ENCODE results near the gene BBC3. TPM values are rescaled to one million over a fixed set of nuclear protein-coding genes. Genes with fewer than 3 reads are reported as not detected.

BBC3 gene
- total RNA-seq, 1 donor from 2014 or later, result 2.8 TPM

DNA sequence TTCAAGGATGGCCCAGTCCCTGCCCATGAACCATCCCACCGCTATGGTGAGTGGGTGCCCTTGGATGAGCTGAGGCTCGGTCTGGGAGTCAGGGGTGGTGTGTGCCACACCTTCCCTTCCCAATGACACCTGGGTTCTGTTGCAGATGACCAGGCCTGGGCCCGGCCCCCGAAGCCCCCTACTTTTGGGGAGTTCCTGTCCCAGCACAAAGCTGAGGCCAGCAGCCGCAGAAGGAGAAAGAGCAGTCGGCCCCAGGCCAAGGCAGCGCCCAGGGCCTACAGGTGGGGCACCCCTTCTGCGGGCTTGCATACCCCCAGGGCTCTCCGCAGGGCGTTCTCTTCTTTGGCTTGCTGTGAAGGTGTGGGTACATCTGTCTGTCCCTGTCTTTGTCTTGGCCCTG is 39.4 kb upstream of the BBC3 start:
- no peak overlapping the region for H3K27ac Mint-ChIP-seq
- Histone ChIP-seq H3K4me2 (no peak overlapping the region), H3K4me1 (peaks cover 12% of the 10 kb centered on the region), H3F3A (ENCODE audit: low read depth) (peaks cover 36% of the 10 kb centered on the region), H3K9me3 (ENCODE audit: low read depth) (no peaks in the 10 kb centered on the region), H3K9ac (no peak overlapping the region), H3K36me3 (no peaks in the 10 kb centered on the region), H3K4me3 (no peak overlapping the region), H3K27me3 (peaks cover 5% of the 10 kb centered on the region), H3K27ac (no peak overlapping the region), H3K79me2 (ENCODE audit: low read depth) (no peaks in the 10 kb centered on the region), H2AFZ (replicated peaks) (no peak overlapping the region), H4K20me1 (ENCODE audit: low read depth) (peaks cover 18% of the 10 kb centered on the region)
- peaks cover under 1% of the 10 kb centered on the region for H3K9me3 Mint-ChIP-seq
- H3K4me3 Mint-ChIP-seq, result no peak overlapping the region
- H3K4me1 Mint-ChIP-seq, result peaks cover 15% of the 10 kb centered on the region
- peaks cover 4% of the 10 kb centered on the region for H3K27me3 Mint-ChIP-seq (ENCODE audit: insufficient read depth, low read depth)
- no peak for TF ChIP-seq EZH2phosphoT487 (IDR thresholded peaks at IDR 0.05)
- TF ChIP-seq, protein P1, sequence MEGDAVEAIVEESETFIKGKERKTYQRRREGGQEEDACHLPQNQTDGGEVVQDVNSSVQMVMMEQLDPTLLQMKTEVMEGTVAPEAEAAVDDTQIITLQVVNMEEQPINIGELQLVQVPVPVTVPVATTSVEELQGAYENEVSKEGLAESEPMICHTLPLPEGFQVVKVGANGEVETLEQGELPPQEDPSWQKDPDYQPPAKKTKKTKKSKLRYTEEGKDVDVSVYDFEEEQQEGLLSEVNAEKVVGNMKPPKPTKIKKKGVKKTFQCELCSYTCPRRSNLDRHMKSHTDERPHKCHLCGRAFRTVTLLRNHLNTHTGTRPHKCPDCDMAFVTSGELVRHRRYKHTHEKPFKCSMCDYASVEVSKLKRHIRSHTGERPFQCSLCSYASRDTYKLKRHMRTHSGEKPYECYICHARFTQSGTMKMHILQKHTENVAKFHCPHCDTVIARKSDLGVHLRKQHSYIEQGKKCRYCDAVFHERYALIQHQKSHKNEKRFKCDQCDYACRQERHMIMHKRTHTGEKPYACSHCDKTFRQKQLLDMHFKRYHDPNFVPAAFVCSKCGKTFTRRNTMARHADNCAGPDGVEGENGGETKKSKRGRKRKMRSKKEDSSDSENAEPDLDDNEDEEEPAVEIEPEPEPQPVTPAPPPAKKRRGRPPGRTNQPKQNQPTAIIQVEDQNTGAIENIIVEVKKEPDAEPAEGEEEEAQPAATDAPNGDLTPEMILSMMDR (IDR thresholded peaks at IDR 0.05), result no peak
- no peak for TF ChIP-seq EZH2 (IDR thresholded peaks at IDR 0.05)
- peaks cover 19% of the 10 kb centered on the region for H3K36me3 Mint-ChIP-seq
- DNase-seq (ENCODE audit: low spot score), result no peak

DNA sequence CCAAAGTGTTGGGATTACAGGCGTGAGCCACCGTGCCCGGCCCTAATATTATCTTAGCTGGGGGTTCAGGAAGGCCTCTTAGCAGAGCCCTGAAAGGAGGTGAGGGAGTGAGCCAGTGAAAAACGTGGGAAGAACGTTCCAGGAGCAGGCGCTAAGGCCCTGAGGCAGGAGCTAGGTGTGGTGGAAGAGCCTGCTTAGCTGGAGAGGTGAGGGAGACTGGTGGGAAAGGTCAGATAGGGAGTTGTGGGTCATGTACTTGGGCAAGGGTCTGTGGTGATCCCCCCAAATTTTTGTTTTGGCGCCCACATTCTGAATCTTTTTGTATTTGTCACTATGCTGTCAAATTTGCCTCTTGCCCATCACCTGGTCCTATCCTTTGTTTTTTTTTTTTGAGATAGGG is 38.6 kb upstream of the BBC3 start:
- TF ChIP-seq EZH2 (IDR thresholded peaks at IDR 0.05), result no peak
- no peak for TF ChIP-seq EZH2phosphoT487 (IDR thresholded peaks at IDR 0.05)
- TF ChIP-seq, protein P1 (IDR thresholded peaks at IDR 0.05), result no peak
- Histone ChIP-seq H4K20me1 (ENCODE audit: low read depth) (peaks cover 13% of the 10 kb centered on the region), H3K36me3 (no peaks in the 10 kb centered on the region), H3K27me3 (no peaks in the 10 kb centered on the region), H2AFZ (replicated peaks) (no peak overlapping the region), H3K79me2 (ENCODE audit: low read depth) (no peaks in the 10 kb centered on the region), H3F3A (ENCODE audit: low read depth) (peaks cover 33% of the 10 kb centered on the region), H3K4me2 (no peak overlapping the region), H3K4me1 (peaks cover 12% of the 10 kb centered on the region), H3K4me3 (no peak overlapping the region), H3K9me3 (ENCODE audit: low read depth) (no peaks in the 10 kb centered on the region), H3K27ac (no peak overlapping the region), H3K9ac (no peak overlapping the region)
- Mint-ChIP-seq H3K36me3 (peaks cover 20% of the 10 kb centered on the region), H3K27ac (no peak overlapping the region), H3K27me3 (ENCODE audit: insufficient read depth, low read depth) (peaks cover 4% of the 10 kb centered on the region), H3K4me1 (peaks cover 13% of the 10 kb centered on the region), H3K9me3 (no peaks in the 10 kb centered on the region), H3K4me3 (no peak overlapping the region)
- no peak for DNase-seq (ENCODE audit: low spot score)

DNA sequence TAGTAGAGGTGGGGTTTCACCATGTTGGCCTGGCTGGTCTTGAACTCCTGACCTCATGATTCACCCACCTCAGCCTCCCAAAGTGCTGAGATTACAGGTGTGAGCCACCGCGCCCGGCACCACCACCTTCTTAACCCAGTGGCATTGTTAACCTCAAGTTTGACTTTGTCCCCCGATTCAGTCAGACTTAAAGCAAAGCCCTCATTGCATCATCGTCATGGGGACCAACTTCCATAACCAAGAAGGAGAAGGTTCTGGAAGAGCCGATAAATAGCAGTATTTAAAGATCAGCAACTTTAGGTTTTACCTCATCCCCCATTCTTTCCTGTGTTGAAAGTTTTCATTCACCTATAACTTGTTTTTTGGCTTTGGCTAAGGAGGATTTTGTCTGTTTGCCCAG is 37.0 kb upstream of the BBC3 start:
- no peak overlapping the region for H3K4me3 Mint-ChIP-seq
- Histone ChIP-seq H3K27ac (no peak overlapping the region), H3K4me3 (no peak overlapping the region), H3K9ac (no peak overlapping the region), H4K20me1 (ENCODE audit: low read depth) (peaks cover 13% of the 10 kb centered on the region), H3K27me3 (no peaks in the 10 kb centered on the region), H3K4me1 (peaks cover 12% of the 10 kb centered on the region), H3F3A (ENCODE audit: low read depth) (peaks cover 20% of the 10 kb centered on the region), H3K4me2 (no peak overlapping the region), H3K79me2 (ENCODE audit: low read depth) (no peaks in the 10 kb centered on the region), H2AFZ (replicated peaks) (no peak overlapping the region), H3K36me3 (no peaks in the 10 kb centered on the region), H3K9me3 (ENCODE audit: low read depth) (no peaks in the 10 kb centered on the region)
- no peaks in the 10 kb centered on the region for H3K9me3 Mint-ChIP-seq
- H3K36me3 Mint-ChIP-seq, result peaks cover 24% of the 10 kb centered on the region
- H3K27ac Mint-ChIP-seq, result no peak overlapping the region
- peaks cover 7% of the 10 kb centered on the region for H3K27me3 Mint-ChIP-seq (ENCODE audit: insufficient read depth, low read depth)
- no peak for DNase-seq (ENCODE audit: low spot score)
- H3K4me1 Mint-ChIP-seq, result peaks cover 13% of the 10 kb centered on the region
- TF ChIP-seq EZH2 (IDR thresholded peaks at IDR 0.05) (no peak), EZH2phosphoT487 (IDR thresholded peaks at IDR 0.05) (no peak)
- TF ChIP-seq, protein P1 (IDR thresholded peaks at IDR 0.05), result no peak

Measured in neural progenitor cell (in vitro differentiated cells).